ENCODE data around the gene PRUNE2. TPM values are rescaled to one million over a fixed set of nuclear protein-coding genes. Genes with fewer than 3 reads are reported as not detected.

The PRUNE2 gene
- total and polyA plus RNA-seq, 4 donors: 1.3 to 4.5 (median 1.6) TPM

GRCh38 chr9:76585487-76586389 lies 320.2 kb downstream of the PRUNE2 start:
- H3K4me3 ChIP-seq (ENCODE audit: low read depth in 1 of 3, low read length in 3 of 3): no peak overlapping the region
- no peaks in the 10 kb centered on the region for H3K36me3 ChIP-seq (ENCODE audit: control insufficient read depth in 4 of 4, insufficient read depth in 3 of 4, low read depth in 1 of 4, low read length in 3 of 4)
- TF ChIP-seq RXRA (IDR thresholded peaks at IDR 0.05): no peak
- TF ChIP-seq, protein P1, sequence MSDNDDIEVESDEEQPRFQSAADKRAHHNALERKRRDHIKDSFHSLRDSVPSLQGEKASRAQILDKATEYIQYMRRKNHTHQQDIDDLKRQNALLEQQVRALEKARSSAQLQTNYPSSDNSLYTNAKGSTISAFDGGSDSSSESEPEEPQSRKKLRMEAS (IDR thresholded peaks at IDR 0.05): no peak
- TF ChIP-seq, protein P2, sequence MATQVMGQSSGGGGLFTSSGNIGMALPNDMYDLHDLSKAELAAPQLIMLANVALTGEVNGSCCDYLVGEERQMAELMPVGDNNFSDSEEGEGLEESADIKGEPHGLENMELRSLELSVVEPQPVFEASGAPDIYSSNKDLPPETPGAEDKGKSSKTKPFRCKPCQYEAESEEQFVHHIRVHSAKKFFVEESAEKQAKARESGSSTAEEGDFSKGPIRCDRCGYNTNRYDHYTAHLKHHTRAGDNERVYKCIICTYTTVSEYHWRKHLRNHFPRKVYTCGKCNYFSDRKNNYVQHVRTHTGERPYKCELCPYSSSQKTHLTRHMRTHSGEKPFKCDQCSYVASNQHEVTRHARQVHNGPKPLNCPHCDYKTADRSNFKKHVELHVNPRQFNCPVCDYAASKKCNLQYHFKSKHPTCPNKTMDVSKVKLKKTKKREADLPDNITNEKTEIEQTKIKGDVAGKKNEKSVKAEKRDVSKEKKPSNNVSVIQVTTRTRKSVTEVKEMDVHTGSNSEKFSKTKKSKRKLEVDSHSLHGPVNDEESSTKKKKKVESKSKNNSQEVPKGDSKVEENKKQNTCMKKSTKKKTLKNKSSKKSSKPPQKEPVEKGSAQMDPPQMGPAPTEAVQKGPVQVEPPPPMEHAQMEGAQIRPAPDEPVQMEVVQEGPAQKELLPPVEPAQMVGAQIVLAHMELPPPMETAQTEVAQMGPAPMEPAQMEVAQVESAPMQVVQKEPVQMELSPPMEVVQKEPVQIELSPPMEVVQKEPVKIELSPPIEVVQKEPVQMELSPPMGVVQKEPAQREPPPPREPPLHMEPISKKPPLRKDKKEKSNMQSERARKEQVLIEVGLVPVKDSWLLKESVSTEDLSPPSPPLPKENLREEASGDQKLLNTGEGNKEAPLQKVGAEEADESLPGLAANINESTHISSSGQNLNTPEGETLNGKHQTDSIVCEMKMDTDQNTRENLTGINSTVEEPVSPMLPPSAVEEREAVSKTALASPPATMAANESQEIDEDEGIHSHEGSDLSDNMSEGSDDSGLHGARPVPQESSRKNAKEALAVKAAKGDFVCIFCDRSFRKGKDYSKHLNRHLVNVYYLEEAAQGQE (IDR thresholded peaks at IDR 0.05): no peak
- TF ChIP-seq, protein P3, sequence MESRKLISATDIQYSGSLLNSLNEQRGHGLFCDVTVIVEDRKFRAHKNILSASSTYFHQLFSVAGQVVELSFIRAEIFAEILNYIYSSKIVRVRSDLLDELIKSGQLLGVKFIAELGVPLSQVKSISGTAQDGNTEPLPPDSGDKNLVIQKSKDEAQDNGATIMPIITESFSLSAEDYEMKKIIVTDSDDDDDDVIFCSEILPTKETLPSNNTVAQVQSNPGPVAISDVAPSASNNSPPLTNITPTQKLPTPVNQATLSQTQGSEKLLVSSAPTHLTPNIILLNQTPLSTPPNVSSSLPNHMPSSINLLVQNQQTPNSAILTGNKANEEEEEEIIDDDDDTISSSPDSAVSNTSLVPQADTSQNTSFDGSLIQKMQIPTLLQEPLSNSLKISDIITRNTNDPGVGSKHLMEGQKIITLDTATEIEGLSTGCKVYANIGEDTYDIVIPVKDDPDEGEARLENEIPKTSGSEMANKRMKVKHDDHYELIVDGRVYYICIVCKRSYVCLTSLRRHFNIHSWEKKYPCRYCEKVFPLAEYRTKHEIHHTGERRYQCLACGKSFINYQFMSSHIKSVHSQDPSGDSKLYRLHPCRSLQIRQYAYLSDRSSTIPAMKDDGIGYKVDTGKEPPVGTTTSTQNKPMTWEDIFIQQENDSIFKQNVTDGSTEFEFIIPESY (IDR thresholded peaks at IDR 0.05): no peak
- H3K27me3 ChIP-seq (ENCODE audit: control insufficient read depth in 4 of 4, insufficient read depth in 4 of 4, low read length in 3 of 4): no peaks in the 10 kb centered on the region
- H3K9me3 ChIP-seq (ENCODE audit: control insufficient read depth in 4 of 4, low read length in 3 of 4): no peaks in the 10 kb centered on the region
- no peak overlapping the region for H3K27ac ChIP-seq (ENCODE audit: low read depth in 1 of 2, low read length in 2 of 2)
- no peaks in the 10 kb centered on the region for H3K4me1 ChIP-seq (ENCODE audit: control insufficient read depth in 4 of 4, insufficient read depth in 4 of 4, low read length in 3 of 4)
- WGBS: 75% methylated on average over 6 of the region's 6 CpGs
- no peak overlapping the region for H3K9ac ChIP-seq (ENCODE audit: low read depth in 1 of 2, low read length in 2 of 2)
- no peak for DNase-seq (ENCODE audit: low spot score)

DNA sequence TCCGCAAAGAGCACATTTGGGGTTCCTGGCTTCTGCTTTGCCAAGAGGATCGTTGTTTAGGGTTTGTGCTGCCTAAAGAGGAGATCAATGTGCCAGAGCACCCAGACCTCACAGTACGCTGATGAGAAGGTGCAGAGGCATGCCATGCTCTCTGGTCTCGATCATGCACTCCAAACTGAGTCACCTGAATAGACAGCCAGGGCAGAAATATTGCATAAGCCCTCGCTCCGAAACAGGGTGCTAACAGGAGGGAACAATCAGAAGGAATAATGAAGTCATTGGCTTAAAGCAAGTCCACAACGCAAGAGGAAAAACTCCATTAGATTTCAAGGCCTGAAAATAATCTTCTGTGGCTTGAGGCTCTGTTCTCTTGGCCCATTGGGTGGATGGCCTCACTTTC lies 322.7 kb downstream of the PRUNE2 start:
- H3K4me3 ChIP-seq (ENCODE audit: low read depth in 1 of 3, low read length in 3 of 3): no peak overlapping the region
- no peak for DNase-seq (ENCODE audit: low spot score)
- no peak for TF ChIP-seq NR2F2 (IDR thresholded peaks at IDR 0.05)
- TF ChIP-seq JUND (IDR thresholded peaks at IDR 0.05): no peak
- TF ChIP-seq YY1 (IDR thresholded peaks at IDR 0.05): no peak
- TF ChIP-seq RAD21 (IDR thresholded peaks at IDR 0.05): no peak
- TF ChIP-seq CTCF (IDR thresholded peaks at IDR 0.05; ENCODE audit: low read depth, low read length, missing input control): no peak
- TF ChIP-seq HNF4A (conservative IDR thresholded peaks at IDR 0.05): no peak
- no peak for TF ChIP-seq RXRA (IDR thresholded peaks at IDR 0.05)
- TF ChIP-seq GABPA (IDR thresholded peaks at IDR 0.05 in 1 of 2, conservative IDR thresholded peaks at IDR 0.05 in 1 of 2): no peak
- 91% methylated on average over 7 of the region's 7 CpGs for WGBS
- H3K4me1 ChIP-seq (ENCODE audit: control insufficient read depth in 4 of 4, insufficient read depth in 4 of 4, low read length in 3 of 4): no peaks in the 10 kb centered on the region
- no peaks in the 10 kb centered on the region for H3K27me3 ChIP-seq (ENCODE audit: control insufficient read depth in 4 of 4, insufficient read depth in 4 of 4, low read length in 3 of 4)
- H3K9me3 ChIP-seq (ENCODE audit: control insufficient read depth in 4 of 4, low read length in 3 of 4): no peaks in the 10 kb centered on the region
- no peak overlapping the region for H3K27ac ChIP-seq (ENCODE audit: low read depth in 1 of 2, low read length in 2 of 2)
- no peak overlapping the region for H3K9ac ChIP-seq (ENCODE audit: low read depth in 1 of 2, low read length in 2 of 2)
- H3K36me3 ChIP-seq (ENCODE audit: control insufficient read depth in 4 of 4, insufficient read depth in 3 of 4, low read depth in 1 of 4, low read length in 3 of 4): no peaks in the 10 kb centered on the region
